Stimulated activated CD4-positive, alpha-beta T cell treated with anti-CD3 and anti-CD28 coated beads, TNF-alpha, amount 100 ng/mL, for 48 hours (primary cell): ENCODE results near the gene GUK1.
"Not testable (repeated sequence)": the region's sequence is repeated elsewhere in the genome, so short reads cannot be mapped to it uniquely, and the experiment has no call there.

Source experiments
- DNase-seq, 3 donors: peaks; one replicate each; pipeline ENCODE4 v3.0.0-alpha.2; 2020; ENCODE audit warnings: low read depth in 3 of 3

Gene GUK1

GRCh38 chr1:228177183-228177475 is 37.0 kb downstream of the GUK1 start:
- DNase-seq = no peak

GRCh38 chr1:228177721-228178710 is 37.9 kb downstream of the GUK1 start:
- no peak for DNase-seq

- DNase-seq = no peak
Observed at GRCh38 chr1:228178737-228179684, 38.9 kb downstream of the GUK1 start.

GRCh38 chr1:228180271-228180958 is 40.3 kb downstream of the GUK1 start:
- no peak for DNase-seq

GRCh38 chr1:228180959-228181644 is 41.0 kb downstream of the GUK1 start:
- DNase-seq = no peak

GRCh38 chr1:228181645-228182034 is 41.6 kb downstream of the GUK1 start:
- DNase-seq = no peak

- DNase-seq = no peak
Observed at GRCh38 chr1:228182296-228183030, 42.4 kb downstream of the GUK1 start.

DNA sequence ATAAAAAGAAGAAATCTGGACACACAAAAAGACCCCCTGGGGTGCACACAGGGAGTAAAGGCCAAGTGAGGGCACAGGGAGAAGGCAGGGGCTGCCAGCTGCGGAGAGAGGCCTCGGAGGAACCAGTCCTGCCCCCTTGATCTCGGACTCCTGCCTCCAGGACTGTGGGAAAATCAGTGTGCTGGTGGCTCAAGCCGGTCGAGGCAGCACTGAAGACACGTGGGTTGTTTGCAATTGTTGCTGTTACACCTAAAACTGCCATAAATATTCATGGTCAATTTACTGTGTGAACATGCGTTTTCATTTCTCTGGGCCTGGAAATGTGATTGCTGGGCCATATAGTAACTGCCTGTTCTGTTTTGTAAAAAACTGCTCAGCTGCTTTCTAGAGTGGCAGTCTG is 44.1 kb downstream of the GUK1 start:
- no peak for DNase-seq

- no peak for DNase-seq
Observed at GRCh38 chr1:228185641-228185965, 45.5 kb downstream of the GUK1 start.

- not testable (repeated sequence) for DNase-seq
Observed at GRCh38 chr1:228188249-228188648, 48.2 kb downstream of the GUK1 start.

- DNase-seq = no peak
Observed at GRCh38 chr1:228190182-228190581, 50.1 kb downstream of the GUK1 start.

DNA sequence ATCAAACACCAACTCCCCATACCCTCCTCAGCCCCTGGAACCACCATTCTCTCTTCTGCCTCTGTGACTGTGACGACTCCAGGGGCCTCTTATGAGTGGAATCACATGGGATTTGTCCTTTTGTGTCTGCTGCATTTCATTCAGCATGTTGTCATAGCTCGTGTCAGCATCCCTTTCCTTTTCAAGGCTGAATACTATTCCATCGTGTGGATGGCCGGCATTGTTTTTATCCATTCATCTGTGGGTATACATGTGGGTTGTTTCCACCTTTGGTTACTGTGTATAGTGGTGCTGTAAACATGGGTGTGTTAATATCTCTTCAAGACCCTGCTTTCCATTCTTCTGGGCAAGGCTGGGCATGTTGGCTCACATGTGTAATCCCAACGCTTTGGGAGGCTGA is 50.7 kb downstream of the GUK1 start:
- no peak for DNase-seq

- no peak for DNase-seq
Observed at GRCh38 chr1:228194436-228194835, 54.4 kb downstream of the GUK1 start.

- no peak for DNase-seq
Observed at GRCh38 chr1:228194921-228195812, 55.1 kb downstream of the GUK1 start.

- no peak for DNase-seq
Observed at GRCh38 chr1:228197555-228198147, 57.6 kb downstream of the GUK1 start.
